Nephron (organoid): ENCODE results near the gene FAM83D.

ENCODE experiments used
- H3K27ac Mint-ChIP-seq, 3 experiments: 2 replicates each; pipeline ENCODE4 v1.8.0; 2020; ENCODE audit warnings: mixed read lengths in 3 of 3, mild to moderate bottlenecking in 2 of 3, moderate library complexity in 1 of 3
- H3K27me3 Mint-ChIP-seq: 2 replicates; pipeline ENCODE4 v1.8.0; 2021; ENCODE audit warnings: low read depth, mild to moderate bottlenecking, moderate library complexity, mixed read lengths
- H3K36me3 Mint-ChIP-seq: 2 replicates; pipeline ENCODE4 v1.8.0; 2020; ENCODE audit warnings: low read depth, mixed read lengths
- H3K4me1 Mint-ChIP-seq: 2 replicates; pipeline ENCODE4 v1.8.0; 2020; ENCODE audit warnings: mixed read lengths
- H3K4me3 Mint-ChIP-seq, 3 experiments: 2 replicates each; pipeline ENCODE4 v1.8.0; 2020; ENCODE audit warnings: mild to moderate bottlenecking in 3 of 3, mixed read lengths in 3 of 3, moderate library complexity in 2 of 3
- H3K9me3 Mint-ChIP-seq: 2 replicates; pipeline ENCODE4 v1.8.0; 2020; ENCODE audit warnings: mixed read lengths
- TF ChIP-seq, protein P1 (sequence below), 3 experiments: fragments of 200-600 bp; sonication (generic); IDR thresholded peaks; one replicate each; pipeline ENCODE4 v1.5.0; 2021; ENCODE audit warnings: antibody characterized with exemption in 3 of 3; ENCODE audit not compliant: unreplicated experiment in 3 of 3

Gene FAM83D

DNA sequence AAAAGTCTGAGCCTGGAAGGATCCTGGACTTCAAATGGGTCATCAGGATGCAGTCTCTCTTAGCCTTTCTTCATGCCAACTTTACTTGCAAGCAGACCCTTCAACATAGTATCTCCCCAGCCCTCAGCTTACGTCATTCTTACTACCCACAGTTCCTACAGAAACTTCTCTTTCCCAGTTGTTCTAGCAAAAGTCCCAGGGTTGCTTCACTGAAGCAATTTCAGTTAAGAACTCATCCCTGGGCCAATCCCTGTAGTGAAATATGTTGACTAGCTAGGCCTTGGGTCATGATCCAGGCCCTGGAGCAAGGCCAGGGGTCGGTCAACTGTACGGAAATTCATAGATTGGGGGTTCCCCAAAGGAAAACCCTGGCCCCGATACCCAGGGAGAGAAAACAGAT lies 8.6 kb upstream of the FAM83D start:
- no peaks in the 10 kb centered on the region for H3K4me1 Mint-ChIP-seq
- no peaks in the 10 kb centered on the region for H3K9me3 Mint-ChIP-seq
- TF ChIP-seq, protein P1, sequence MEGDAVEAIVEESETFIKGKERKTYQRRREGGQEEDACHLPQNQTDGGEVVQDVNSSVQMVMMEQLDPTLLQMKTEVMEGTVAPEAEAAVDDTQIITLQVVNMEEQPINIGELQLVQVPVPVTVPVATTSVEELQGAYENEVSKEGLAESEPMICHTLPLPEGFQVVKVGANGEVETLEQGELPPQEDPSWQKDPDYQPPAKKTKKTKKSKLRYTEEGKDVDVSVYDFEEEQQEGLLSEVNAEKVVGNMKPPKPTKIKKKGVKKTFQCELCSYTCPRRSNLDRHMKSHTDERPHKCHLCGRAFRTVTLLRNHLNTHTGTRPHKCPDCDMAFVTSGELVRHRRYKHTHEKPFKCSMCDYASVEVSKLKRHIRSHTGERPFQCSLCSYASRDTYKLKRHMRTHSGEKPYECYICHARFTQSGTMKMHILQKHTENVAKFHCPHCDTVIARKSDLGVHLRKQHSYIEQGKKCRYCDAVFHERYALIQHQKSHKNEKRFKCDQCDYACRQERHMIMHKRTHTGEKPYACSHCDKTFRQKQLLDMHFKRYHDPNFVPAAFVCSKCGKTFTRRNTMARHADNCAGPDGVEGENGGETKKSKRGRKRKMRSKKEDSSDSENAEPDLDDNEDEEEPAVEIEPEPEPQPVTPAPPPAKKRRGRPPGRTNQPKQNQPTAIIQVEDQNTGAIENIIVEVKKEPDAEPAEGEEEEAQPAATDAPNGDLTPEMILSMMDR (IDR thresholded peaks at IDR 0.05; ENCODE audit: unreplicated experiment in 3 of 3), result no peak
- peaks cover 32% of the 10 kb centered on the region for H3K27me3 Mint-ChIP-seq
- H3K4me3 Mint-ChIP-seq, result no peak overlapping the region
- H3K27ac Mint-ChIP-seq, result no peak overlapping the region
- no peaks in the 10 kb centered on the region for H3K36me3 Mint-ChIP-seq

DNA sequence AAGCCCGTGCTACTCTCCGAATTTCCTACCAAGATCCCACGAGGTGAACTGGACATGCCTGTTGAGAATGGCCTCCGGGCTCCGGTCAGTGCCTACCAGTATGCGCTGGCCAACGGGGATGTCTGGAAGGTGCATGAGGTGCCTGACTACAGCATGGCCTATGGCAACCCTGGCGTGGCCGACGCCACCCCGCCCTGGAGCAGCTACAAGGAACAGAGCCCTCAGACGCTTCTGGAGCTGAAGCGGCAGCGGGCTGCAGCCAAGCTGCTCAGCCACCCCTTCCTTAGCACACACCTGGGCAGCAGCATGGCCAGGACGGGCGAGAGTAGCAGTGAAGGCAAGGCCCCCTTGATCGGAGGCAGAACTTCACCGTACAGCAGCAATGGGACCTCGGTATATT lies 8.0 kb upstream of the FAM83D start:
- Mint-ChIP-seq H3K27ac (no peak overlapping the region), H3K4me1 (no peaks in the 10 kb centered on the region), H3K9me3 (no peaks in the 10 kb centered on the region), H3K36me3 (no peaks in the 10 kb centered on the region), H3K27me3 (peaks cover 30% of the 10 kb centered on the region), H3K4me3 (no peak overlapping the region)
- TF ChIP-seq, protein P1 (IDR thresholded peaks at IDR 0.05; ENCODE audit: unreplicated experiment in 3 of 3), result no peak

DNA sequence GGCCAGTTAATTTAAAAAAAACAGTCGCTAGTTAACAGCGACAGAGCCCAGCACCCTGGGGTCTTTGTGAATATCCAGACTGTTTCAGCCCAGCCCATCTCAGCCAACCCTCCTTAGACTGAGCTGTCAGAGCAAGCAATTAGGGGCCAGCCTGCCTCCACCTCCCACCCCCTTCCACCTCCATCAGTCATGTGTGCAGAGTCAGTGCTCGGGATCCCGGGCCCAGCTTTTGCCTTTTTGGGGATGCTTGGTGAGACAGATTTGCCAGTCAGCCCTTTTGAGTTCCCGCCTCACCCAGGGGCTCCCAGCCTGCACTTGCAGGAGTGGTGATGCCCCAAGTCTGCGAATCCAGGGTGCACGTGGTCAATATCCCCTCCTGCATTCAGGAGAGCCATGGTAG lies 6.5 kb upstream of the FAM83D start:
- Mint-ChIP-seq H3K36me3 (no peaks in the 10 kb centered on the region), H3K9me3 (no peaks in the 10 kb centered on the region), H3K4me3 (no peak overlapping the region), H3K4me1 (no peaks in the 10 kb centered on the region), H3K27me3 (peaks cover 25% of the 10 kb centered on the region), H3K27ac (no peak overlapping the region)
- TF ChIP-seq, protein P1 (IDR thresholded peaks at IDR 0.05; ENCODE audit: unreplicated experiment in 3 of 3), result no peak

DNA sequence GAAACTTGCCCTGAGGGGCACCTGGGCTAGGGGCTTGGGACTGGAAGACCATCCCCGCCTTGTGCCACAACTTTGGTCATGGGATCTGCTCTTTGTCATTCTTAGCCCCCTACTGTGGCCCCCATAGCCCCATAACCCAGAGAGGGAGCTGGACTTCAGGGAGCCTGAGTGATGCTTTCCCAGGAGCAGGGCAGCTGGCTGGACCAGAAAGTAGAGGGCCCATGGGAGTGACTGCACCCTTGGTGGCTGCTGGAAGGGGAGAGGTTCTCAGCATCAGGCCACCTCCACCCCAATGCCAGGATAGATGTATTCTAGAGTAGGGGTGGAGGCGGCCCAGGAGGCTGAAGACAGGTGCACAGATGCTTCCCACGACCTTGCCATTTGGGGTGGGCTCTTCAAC lies 5.8 kb upstream of the FAM83D start:
- Mint-ChIP-seq H3K4me1 (no peaks in the 10 kb centered on the region), H3K9me3 (no peaks in the 10 kb centered on the region), H3K27ac (no peak overlapping the region), H3K4me3 (no peak overlapping the region), H3K36me3 (no peaks in the 10 kb centered on the region), H3K27me3 (peaks cover 29% of the 10 kb centered on the region)
- TF ChIP-seq, protein P1 (IDR thresholded peaks at IDR 0.05; ENCODE audit: unreplicated experiment in 3 of 3), result no peak

DNA sequence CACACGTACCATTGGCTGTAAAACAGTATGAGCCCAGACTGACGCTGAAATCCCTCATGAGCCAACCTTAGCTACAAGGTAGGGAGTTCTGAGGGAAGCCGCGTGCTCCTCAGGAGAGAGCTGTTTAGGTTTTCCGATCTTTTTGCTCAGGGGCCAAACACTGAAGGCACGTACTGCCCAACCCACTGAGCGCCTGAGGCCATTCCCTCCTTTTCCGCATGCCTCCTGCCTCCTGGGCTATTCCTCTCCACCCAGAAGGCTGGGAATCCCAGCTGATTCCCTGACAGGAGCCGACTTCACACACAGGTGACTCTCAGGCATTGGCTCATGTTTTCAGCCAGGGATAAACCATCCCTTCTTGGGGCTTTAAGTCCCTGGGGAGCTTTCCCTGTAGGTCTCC lies 5.4 kb upstream of the FAM83D start:
- Mint-ChIP-seq H3K4me1 (no peaks in the 10 kb centered on the region), H3K36me3 (no peaks in the 10 kb centered on the region), H3K27ac (no peak overlapping the region)

DNA sequence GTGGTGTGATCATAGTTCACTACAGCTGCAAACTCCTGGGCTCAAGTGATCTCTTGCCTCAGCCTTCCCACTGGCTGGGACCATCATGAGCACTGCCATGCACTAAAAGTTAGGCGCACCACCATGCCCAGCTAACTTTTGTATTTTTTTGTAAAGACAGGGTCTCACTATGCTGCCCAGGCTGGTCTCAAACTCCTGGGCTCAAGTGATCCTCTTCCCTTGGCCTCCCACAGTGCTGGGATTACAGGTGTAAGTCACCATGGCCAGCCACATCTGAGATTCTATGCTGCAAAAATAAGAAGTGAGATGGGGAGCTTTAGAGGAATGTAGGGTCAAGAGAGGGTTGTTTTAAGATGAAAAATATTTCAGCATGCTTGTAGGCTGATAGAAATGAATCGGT lies 1.5 kb upstream of the FAM83D start:
- H3K4me3 Mint-ChIP-seq, result peak overlapping the region; percentile 40 to 75 (median 57)
- H3K27ac Mint-ChIP-seq, result no peak overlapping the region
- TF ChIP-seq, protein P1 (IDR thresholded peaks at IDR 0.05; ENCODE audit: unreplicated experiment in 3 of 3), result no peak
- peaks cover 25% of the 10 kb centered on the region for H3K27me3 Mint-ChIP-seq
- H3K9me3 Mint-ChIP-seq, result no peaks in the 10 kb centered on the region
- no peaks in the 10 kb centered on the region for H3K36me3 Mint-ChIP-seq
- H3K4me1 Mint-ChIP-seq, result peaks cover 18% of the 10 kb centered on the region

More for the DNA sequence above, 5.4 kb upstream of the FAM83D start:
- Mint-ChIP-seq H3K9me3 (no peaks in the 10 kb centered on the region), H3K4me3 (no peak overlapping the region), H3K27me3 (peaks cover 29% of the 10 kb centered on the region)
- TF ChIP-seq, protein P1 (IDR thresholded peaks at IDR 0.05; ENCODE audit: unreplicated experiment in 3 of 3), result no peak
